HEK293 (cell line): ENCODE measurements around the gene TDRD1.
A peak's percentile ranks its signal among the peaks of the same experiment; 100 is the strongest.

Experiments used
- CTCF ChIA-PET: fragments of 350-600 bp; formaldehyde crosslinking; extraction: SDS; loops from one replicate; lab custom pipeline; 2021; ENCODE audit warnings: antibody characterized with exemption; lab: Yijun Ruan, JAX
- POLR2A ChIA-PET: fragments of 300-600 bp; formaldehyde crosslinking; extraction: SDS; loops from one replicate; lab custom pipeline; 2020; ENCODE audit warnings: antibody characterized with exemption, inconsistent platforms; lab: Yijun Ruan, JAX
- H3K27ac ChIP-seq: fragments of 200-500 bp; sonication (Bioruptor generic); 2 replicates; pipeline ENCODE4 v1.5.1; 2014; ENCODE audit warnings: low read depth, low read length, control low read depth, inconsistent platforms; ENCODE audit errors: extremely low read depth
- H3K36me3 ChIP-seq, 2 experiments: fragments of 200-500 bp in 1 of 2; sonication (Bioruptor generic) in 1 of 2; 1 replicate in 1 of 2; 2 replicates in 1 of 2; pipeline ENCODE4 v1.5.1; 2014 to 2017; ENCODE audit warnings: inconsistent platforms in 2 of 2, low read length in 2 of 2; ENCODE audit not compliant: control insufficient read depth in 2 of 2, insufficient read depth in 1 of 2
- H3K4me1 ChIP-seq: fragments of 200-500 bp; sonication (Bioruptor generic); 2 replicates; pipeline ENCODE4 v1.5.1; 2014; ENCODE audit warnings: mild to moderate bottlenecking, low read length, inconsistent platforms; ENCODE audit not compliant: control insufficient read depth, insufficient read depth
- H3K4me3 ChIP-seq: 2 replicates; pipeline ENCODE4 v1.5.1; 2011; ENCODE audit warnings: low read depth, mild to moderate bottlenecking, control low read depth, low read length, moderate library complexity
- H3K9me3 ChIP-seq: fragments of 200-500 bp; sonication (Bioruptor generic); 2 replicates; pipeline ENCODE4 v1.5.1; 2014; ENCODE audit warnings: low read depth, low read length, inconsistent platforms; ENCODE audit not compliant: control insufficient read depth, insufficient read depth
- HIC1 ChIP-seq: fragments of 450-650 bp; formaldehyde crosslinking; IDR thresholded peaks from 2 replicates; pipeline ENCODE4 v1.5.1; 2016; ENCODE audit warnings: missing biosample characterization, missing genetic modification characterization
- PBX3 ChIP-seq: sonication (generic); formaldehyde crosslinking; IDR thresholded peaks from 2 replicates; pipeline ENCODE4 v1.8.1; 2022; ENCODE audit warnings: mild to moderate bottlenecking, moderate library complexity, missing genetic modification reagents
- PRDM10 ChIP-seq: fragments of 450-650 bp; formaldehyde crosslinking; IDR thresholded peaks from 2 replicates; pipeline ENCODE4 v1.5.1; 2016; ENCODE audit warnings: missing biosample characterization, missing genetic modification characterization
- SCRT2 ChIP-seq: fragments of 450-650 bp; formaldehyde crosslinking; IDR thresholded peaks from 2 replicates; pipeline ENCODE4 v1.5.1; 2016; ENCODE audit warnings: missing biosample characterization, missing genetic modification characterization
- ZBTB10 ChIP-seq: fragments of 450-650 bp; formaldehyde crosslinking; IDR thresholded peaks from 2 replicates; pipeline ENCODE4 v1.5.1; 2016; ENCODE audit warnings: missing biosample characterization, missing genetic modification characterization
- ZFP37 ChIP-seq: fragments of 450-650 bp; formaldehyde crosslinking; IDR thresholded peaks from 2 replicates; pipeline ENCODE4 v1.5.1; 2016; ENCODE audit warnings: missing biosample characterization, missing genetic modification characterization
- ZNF10 ChIP-seq: fragments of 450-650 bp; formaldehyde crosslinking; IDR thresholded peaks from 2 replicates; pipeline ENCODE4 v1.5.1; 2017; ENCODE audit warnings: missing biosample characterization, missing genetic modification characterization
- ZNF19 ChIP-seq: fragments of 450-650 bp; formaldehyde crosslinking; IDR thresholded peaks from 2 replicates; pipeline ENCODE4; 2016; ENCODE audit warnings: missing biosample characterization, missing genetic modification characterization, low read depth
- ZNF221 ChIP-seq: fragments of 450-650 bp; formaldehyde crosslinking; IDR thresholded peaks from 2 replicates; pipeline ENCODE4 v1.5.1; 2017; ENCODE audit warnings: missing biosample characterization, missing genetic modification characterization, borderline replicate concordance
- ZNF37A ChIP-seq: fragments of 450-650 bp; IDR thresholded peaks from 2 replicates; pipeline ENCODE4 v1.5.1; 2018; ENCODE audit warnings: missing biosample characterization, missing genetic modification characterization
- ZNF391 ChIP-seq: fragments of 450-650 bp; formaldehyde crosslinking; IDR thresholded peaks from 2 replicates; pipeline ENCODE4 v1.5.1; 2016; ENCODE audit warnings: low read depth, missing biosample characterization, missing genetic modification characterization, borderline replicate concordance
- ZNF585B ChIP-seq: fragments of 450-650 bp; formaldehyde crosslinking; IDR thresholded peaks from 2 replicates; pipeline ENCODE4 v1.5.1; 2016; ENCODE audit warnings: missing biosample characterization, missing genetic modification characterization
- ZNF596 ChIP-seq: fragments of 450-650 bp; IDR thresholded peaks from 2 replicates; pipeline ENCODE4 v1.5.0; 2018; ENCODE audit warnings: missing biosample characterization, mild to moderate bottlenecking, missing genetic modification characterization, moderate library complexity
- ZNF654 ChIP-seq: fragments of 450-650 bp; formaldehyde crosslinking; IDR thresholded peaks from 2 replicates; pipeline ENCODE4 v1.5.1; 2016; ENCODE audit warnings: low read depth, missing biosample characterization, missing genetic modification characterization
- ZNF76 ChIP-seq: fragments of 450-650 bp; formaldehyde crosslinking; IDR thresholded peaks from 2 replicates; pipeline ENCODE4; 2016; ENCODE audit warnings: low read depth, missing biosample characterization, missing genetic modification characterization, borderline replicate concordance
- ZNF830 ChIP-seq: fragments of 450-650 bp; IDR thresholded peaks from 2 replicates; pipeline ENCODE4 v1.5.0; 2018; ENCODE audit warnings: missing biosample characterization, missing genetic modification characterization, low read depth, mild to moderate bottlenecking, moderate library complexity
- ZSCAN18 ChIP-seq: fragments of 450-650 bp; formaldehyde crosslinking; IDR thresholded peaks from 2 replicates; pipeline ENCODE4 v1.5.1; 2016; ENCODE audit warnings: missing biosample characterization, missing genetic modification characterization

The TDRD1 gene

GRCh38 chr10:114208351-114208750 lies 29.2 kb downstream of the TDRD1 start (continued):
- TF ChIP-seq HIC1 (tag by site-specific recombination) (no peak), ZNF391 (tag by site-specific recombination) (no peak), ZNF19 (no peak), ZNF830 (tag by site-specific recombination) (no peak), PBX3 (CRISPR knock-in tag) (no peak), ZSCAN18 (no peak), ZFP37 (0 out of 2 replicates have a peak, but pooled peaks have one; percentile 31), ZNF585B (tag by site-specific recombination) (no peak), ZBTB10 (tag by site-specific recombination) (no peak), ZNF654 (tag by site-specific recombination) (no peak), PRDM10 (peak; percentile 39; the same call in 1 of the 2 replicates), ZNF37A (tag by site-specific recombination) (no peak), ZNF10 (no peak), ZNF221 (no peak), ZNF76 (tag by site-specific recombination) (no peak)

- TF ChIP-seq ZNF596 (tag by site-specific recombination) (no peak), SCRT2 (0 out of 2 replicates have a peak, but pooled peaks have one; percentile 26)
- Histone ChIP-seq H3K9me3 (no peaks in the 10 kb centered on the region), H3K4me1 (no peaks in the 10 kb centered on the region), H3K27ac (no peak overlapping the region), H3K36me3 (no peaks in the 10 kb centered on the region), H3K4me3 (no peak overlapping the region)
- ChIA-PET POLR2A (no interaction called here), CTCF (interaction anchor here (0.7 kb wide), 1 partner anchor 144 kb away, joined by 4 read pairs; no protein-coding TSS in a partner anchor)
These were observed 33.0 kb downstream of the TDRD1 start for GRCh38 chr10:114212153-114212552.
